Ovary (tissue), 9 donors: ENCODE results near the gene NECTIN1. TPM values are rescaled to one million over a fixed set of nuclear protein-coding genes. Genes with fewer than 3 reads are reported as not detected.

Experiments
- DNase-seq, 5 donors: peaks; one replicate each; pipeline ENCODE4 v3.0.0-alpha.2; 2019 to 2020
- H3K27ac ChIP-seq, 2 donors: fragments of 200-600 bp; one replicate each; pipeline versions ENCODE4 v1.5.1 to v1.8.0; 2019 to 2022
- H3K27me3 ChIP-seq: fragments of 200-600 bp; one replicate; pipeline ENCODE4 v1.8.0; 2022
- H3K36me3 ChIP-seq: fragments of 200-600 bp; sonication (generic); one replicate; pipeline ENCODE4 v1.5.1; 2019
- H3K4me1 ChIP-seq: one replicate; pipeline ENCODE4 v1.8.1; 2013; ENCODE audit warnings: mild to moderate bottlenecking, moderate library complexity; ENCODE audit not compliant: insufficient read depth
- H3K4me3 ChIP-seq: fragments of 200-600 bp; sonication (generic); one replicate; pipeline ENCODE4 v1.5.1; 2017
- H3K9me3 ChIP-seq, 2 donors: fragments of 200-600 bp in 1 of 2; sonication (generic) in 1 of 2; one replicate each; pipeline versions ENCODE4 v1.5.1 to v1.8.1; 2013 to 2019; ENCODE audit warnings: mild to moderate bottlenecking in 1 of 2, moderate library complexity in 1 of 2
- EP300 ChIP-seq: sonication (generic); formaldehyde crosslinking; IDR thresholded peaks from one replicate; pipeline ENCODE4 v1.6.1; 2017; ENCODE audit warnings: antibody characterized with exemption
- POLR2A ChIP-seq: fragments of 450-650 bp; IDR thresholded peaks from one replicate; pipeline ENCODE4 v1.6.1; 2017; ENCODE audit warnings: antibody characterized with exemption, mild to moderate bottlenecking, moderate library complexity
- WGBS, 3 donors: extraction: QIAGEN DNeasy Blood & Tissue Kit in 1 of 3; methylation state at CpG; one replicate each; pipeline versions ENCODE4 v1.1.5 to v1.1.7; 2013 to 2017; 5-methylcytosine and 5-hydroxymethylcytosine counted together
- intact Hi-C, 4 donors: fragments of 100-400 bp; cut with DNase I; formaldehyde crosslinking; loops; one replicate each; pipeline versions ENCODE4 v1.11.0 to v1.15.1; 2022 to 2023
- polyA plus RNA-seq, 2 donors: library from polyadenylated mRNA; stranded (reverse); fragments of 200-250 nt in 1 of 2; fragments of 350-450 nt in 1 of 2; fragmentation: Illumina TruSeq in 1 of 2; extraction: RNeasy Lipid Tissue Mini Kit (QIAGEN cat#74804) in 1 of 2; gene quantifications; one replicate each; pipeline ENCODE4 v1.2.3, GENCODE V29; 2013 to 2014
- total RNA-seq, 7 donors: library from RNA; depleted of rRNA in 2 of 7; stranded (reverse); fragments of >200 nt in 2 of 7; fragmentation: NEBNext Ultra II Directional in 3 of 7; extraction: Animal tissue kit (Norgen Biotek cat#: 25700) in 3 of 7; gene quantifications; one replicate each; pipeline versions ENCODE4 v1.1.0 to v1.2.4, GENCODE V29; 2016 to 2023
- TF ChIP-seq, protein P1 (sequence below), 3 donors: fragments of 450-650 bp in 2 of 3; fragments of 200-600 bp in 1 of 3; IDR thresholded peaks; one replicate each; pipeline versions ENCODE4 v1.5.1 to v1.8.0; 2016 to 2022; ENCODE audit warnings: antibody characterized with exemption in 3 of 3, mild to moderate bottlenecking in 1 of 3
- donor health status: DM: no; HTN: no; CAD: no; lungs with moderate emphysema.
- donor health status: DM: no; HTN: no; CAD: no.
- donor health status: Bipolar disorder and iron deficiency.
- donor health status: DM: yes; HTN: yes; CAD: no.
- donor health status: DM: no; HTN: no; CAD: no.
- donor health status: DM: yes; HTN: yes; CAD: no.

NECTIN1 gene
- total and polyA plus RNA-seq, 9 donors, result 1.5 to 12.1 (median 5.7) TPM

DNA sequence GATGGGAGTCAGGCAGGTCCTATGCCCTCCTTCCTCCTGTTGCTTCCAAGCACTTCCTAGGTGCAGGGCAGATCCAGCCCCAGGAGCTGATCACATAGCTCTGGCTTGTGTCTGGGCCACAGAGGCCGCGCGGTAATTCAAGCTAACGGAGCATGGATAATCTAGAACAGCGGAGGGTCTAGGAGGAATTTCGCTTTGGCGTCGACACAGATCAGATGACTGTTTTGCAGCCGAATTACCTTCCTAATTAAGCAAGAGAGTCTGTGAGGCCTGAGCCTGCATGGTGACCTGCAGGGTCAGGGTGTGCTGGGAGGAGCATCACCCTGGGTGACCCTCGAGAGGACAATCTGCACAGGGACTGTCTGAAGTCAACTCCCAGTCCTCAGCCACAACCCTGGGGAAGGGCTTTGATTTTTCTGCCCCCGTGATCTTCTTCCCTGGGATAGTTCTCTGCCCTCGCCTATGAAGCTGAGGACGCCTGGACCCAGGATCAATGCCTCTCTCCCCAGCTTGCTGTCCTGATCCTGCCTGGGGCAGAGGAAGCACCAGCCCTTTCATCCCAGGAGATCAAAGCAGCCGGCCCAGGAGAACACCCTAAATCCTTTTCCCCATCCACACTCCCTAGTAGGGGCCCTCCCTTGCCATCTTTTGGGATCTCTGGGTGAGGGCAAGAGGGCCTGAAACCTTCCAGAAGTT is 11.0 kb downstream of the NECTIN1 start:
- intact Hi-C loops, result no loop called here
- H3K9me3 ChIP-seq, result no peaks in the 10 kb centered on the region
- H3K27me3 ChIP-seq, result no peaks in the 10 kb centered on the region
- DNase-seq, result no peak
- H3K36me3 ChIP-seq, result no peaks in the 10 kb centered on the region
- no peak overlapping the region for H3K27ac ChIP-seq
- H3K4me1 ChIP-seq, result no peaks in the 10 kb centered on the region
- WGBS, 3 donors, result 92 to 96% (median 95%) methylated on average over 14 of the region's 14 CpGs
- H3K4me3 ChIP-seq, result no peak overlapping the region
- TF ChIP-seq POLR2A (no peak), EP300 (no peak)
- TF ChIP-seq, protein P1, sequence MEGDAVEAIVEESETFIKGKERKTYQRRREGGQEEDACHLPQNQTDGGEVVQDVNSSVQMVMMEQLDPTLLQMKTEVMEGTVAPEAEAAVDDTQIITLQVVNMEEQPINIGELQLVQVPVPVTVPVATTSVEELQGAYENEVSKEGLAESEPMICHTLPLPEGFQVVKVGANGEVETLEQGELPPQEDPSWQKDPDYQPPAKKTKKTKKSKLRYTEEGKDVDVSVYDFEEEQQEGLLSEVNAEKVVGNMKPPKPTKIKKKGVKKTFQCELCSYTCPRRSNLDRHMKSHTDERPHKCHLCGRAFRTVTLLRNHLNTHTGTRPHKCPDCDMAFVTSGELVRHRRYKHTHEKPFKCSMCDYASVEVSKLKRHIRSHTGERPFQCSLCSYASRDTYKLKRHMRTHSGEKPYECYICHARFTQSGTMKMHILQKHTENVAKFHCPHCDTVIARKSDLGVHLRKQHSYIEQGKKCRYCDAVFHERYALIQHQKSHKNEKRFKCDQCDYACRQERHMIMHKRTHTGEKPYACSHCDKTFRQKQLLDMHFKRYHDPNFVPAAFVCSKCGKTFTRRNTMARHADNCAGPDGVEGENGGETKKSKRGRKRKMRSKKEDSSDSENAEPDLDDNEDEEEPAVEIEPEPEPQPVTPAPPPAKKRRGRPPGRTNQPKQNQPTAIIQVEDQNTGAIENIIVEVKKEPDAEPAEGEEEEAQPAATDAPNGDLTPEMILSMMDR (IDR thresholded peaks at IDR 0.05), result no peak

DNA sequence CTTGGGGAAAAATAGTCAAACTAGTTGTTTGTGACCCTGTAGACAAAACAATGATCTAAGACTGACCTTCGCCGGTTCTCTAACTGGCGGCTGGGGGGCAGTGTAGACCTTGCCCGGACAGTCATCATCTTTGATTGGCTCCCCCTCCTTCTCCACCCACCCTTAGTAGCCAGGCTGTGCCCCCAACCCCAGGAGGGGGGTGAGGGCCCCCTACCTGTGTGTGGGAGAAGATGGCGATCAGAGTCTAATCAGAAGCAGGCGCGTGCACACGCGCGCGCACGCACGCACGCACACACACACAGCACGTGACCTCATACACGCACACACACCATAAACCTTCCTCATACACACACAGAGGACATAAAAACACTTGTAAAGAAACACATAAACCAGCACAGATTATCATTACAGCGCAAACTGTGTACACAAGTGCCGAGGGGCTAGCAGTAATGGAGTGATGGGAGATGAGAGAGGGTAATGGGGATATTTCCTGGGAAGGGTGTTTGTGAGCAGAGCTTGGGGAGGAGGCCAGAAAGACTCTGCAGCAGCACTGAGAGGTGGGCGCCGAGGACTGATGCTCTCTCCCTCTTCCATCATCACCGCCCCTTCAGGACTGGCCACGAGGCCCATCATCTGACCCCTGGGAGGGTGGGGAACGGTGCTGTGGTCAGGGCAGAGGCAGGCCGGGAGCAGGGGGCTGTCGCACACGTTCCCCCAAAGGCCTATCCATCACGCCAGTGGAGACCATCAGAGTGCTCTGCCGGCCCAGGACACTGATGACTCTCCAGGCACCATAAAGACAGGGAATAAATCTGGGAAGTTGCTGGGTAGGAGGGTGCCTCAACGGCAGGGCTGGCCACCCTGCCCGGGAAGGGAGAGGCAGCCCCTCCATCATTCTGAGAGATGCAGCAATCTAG is 12.2 kb downstream of the NECTIN1 start:
- 69 to 85% (median 82%) methylated on average over 30 of the region's 30 CpGs for WGBS, 3 donors
- intact Hi-C loops, result no loop called here
- no peak overlapping the region for H3K27ac ChIP-seq
- H3K4me3 ChIP-seq, result no peak overlapping the region
- no peaks in the 10 kb centered on the region for H3K9me3 ChIP-seq
- H3K36me3 ChIP-seq, result no peaks in the 10 kb centered on the region
- DNase-seq, result no peak
- H3K27me3 ChIP-seq, result no peaks in the 10 kb centered on the region
- peaks cover 1% of the 10 kb centered on the region for H3K4me1 ChIP-seq
- TF ChIP-seq POLR2A, result no peak
- TF ChIP-seq, protein P1 (IDR thresholded peaks at IDR 0.05), result no peak
- TF ChIP-seq EP300, result no peak

DNA sequence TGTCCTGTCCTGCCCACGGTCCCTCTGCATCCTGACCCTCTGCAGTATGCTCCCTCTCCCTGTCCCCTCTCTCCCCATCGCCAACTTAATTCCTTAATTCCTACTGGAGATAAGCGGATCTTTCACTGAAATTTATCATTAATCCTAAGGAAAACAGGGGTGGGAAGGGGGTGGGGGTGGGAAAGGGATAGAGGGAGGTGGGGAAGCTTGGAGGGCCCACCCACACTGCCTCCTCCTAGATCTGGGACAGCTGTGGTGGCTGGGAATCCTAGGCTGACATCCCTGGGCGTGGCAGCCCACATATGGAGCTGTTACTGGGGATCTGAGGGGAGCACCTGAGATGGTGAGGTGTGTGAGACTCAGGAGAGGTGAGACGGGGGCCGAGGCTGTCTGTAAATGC is 14.4 kb downstream of the NECTIN1 start:
- H3K36me3 ChIP-seq, result no peaks in the 10 kb centered on the region
- H3K9me3 ChIP-seq, result no peaks in the 10 kb centered on the region
- H3K27me3 ChIP-seq, result no peaks in the 10 kb centered on the region
- TF ChIP-seq, protein P1 (IDR thresholded peaks at IDR 0.05), result no peak
- H3K4me1 ChIP-seq, result peaks cover 6% of the 10 kb centered on the region
- no peak for DNase-seq
- 85 to 92% (median 86%) methylated on average over 6 of the region's 6 CpGs for WGBS, 3 donors
- intact Hi-C loops, result no loop called here
- H3K4me3 ChIP-seq, result no peak overlapping the region
- H3K27ac ChIP-seq, result no peak overlapping the region

DNA sequence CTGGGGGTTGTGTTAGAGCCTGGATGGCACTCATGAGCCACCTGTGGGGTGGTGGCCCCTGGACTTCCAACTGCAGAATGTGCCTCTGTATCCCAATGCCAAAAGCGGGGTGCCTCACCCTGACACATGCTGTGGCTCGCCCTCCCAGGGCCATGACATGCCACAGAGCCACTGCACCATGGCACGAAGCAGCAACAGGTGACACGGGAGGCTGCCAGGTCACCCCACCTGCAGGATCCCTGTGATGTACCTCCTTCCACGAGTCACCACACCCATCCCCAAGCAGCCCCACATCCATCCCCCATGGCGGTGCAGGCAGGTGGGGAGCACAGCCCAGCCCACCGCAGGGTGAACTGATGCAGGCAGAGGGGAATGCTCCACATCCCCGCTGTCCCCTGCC is 14.8 kb downstream of the NECTIN1 start:
- intact Hi-C loops, result no loop called here
- Histone ChIP-seq H3K9me3 (no peaks in the 10 kb centered on the region), H3K27ac (no peak overlapping the region), H3K4me3 (no peak overlapping the region), H3K27me3 (no peaks in the 10 kb centered on the region), H3K4me1 (peaks cover 6% of the 10 kb centered on the region), H3K36me3 (no peaks in the 10 kb centered on the region)
- TF ChIP-seq, protein P1 (IDR thresholded peaks at IDR 0.05), result no peak
- TF ChIP-seq POLR2A, result no peak
- TF ChIP-seq EP300, result no peak
- 93 to 99% (median 93%) methylated on average over 8 of the region's 8 CpGs for WGBS, 3 donors
- DNase-seq, result no peak
